ENCODE results near the gene CREB5.

The CREB5 gene

GRCh38 chr7:28587211-28587610 lies 174.9 kb downstream of the CREB5 start:
- Histone ChIP-seq H3K36me3 (ENCODE audit: control insufficient read depth, insufficient read depth, low read length) (no peaks in the 10 kb centered on the region), H3K27me3 (replicated peaks; ENCODE audit: control insufficient read depth, insufficient read depth, low read length) (no peaks in the 10 kb centered on the region), H3K4me3 (replicated peaks; ENCODE audit: low read depth, low read length) (no peak overlapping the region)
- no peak for TF ChIP-seq CTCF (IDR thresholded peaks at IDR 0.05; ENCODE audit: insufficient read depth, low read length, poor library complexity, severe bottlenecking)
- DNase-seq (ENCODE audit: extremely low read depth, insufficient read length): no peak

- DNase-seq (ENCODE audit: extremely low read depth, insufficient read length): no peak
- Histone ChIP-seq H3K4me3 (replicated peaks; ENCODE audit: low read depth, low read length) (no peak overlapping the region), H3K27me3 (replicated peaks; ENCODE audit: control insufficient read depth, insufficient read depth, low read length) (no peaks in the 10 kb centered on the region), H3K36me3 (ENCODE audit: control insufficient read depth, insufficient read depth, low read length) (no peaks in the 10 kb centered on the region)
- TF ChIP-seq CTCF (IDR thresholded peaks at IDR 0.05; ENCODE audit: insufficient read depth, low read length, poor library complexity, severe bottlenecking): no peak
Observed at GRCh38 chr7:28588602-28589001, 176.3 kb downstream of the CREB5 start.

- no peak for DNase-seq (ENCODE audit: extremely low read depth, insufficient read length)
- no peaks in the 10 kb centered on the region for H3K27me3 ChIP-seq (replicated peaks; ENCODE audit: control insufficient read depth, insufficient read depth, low read length)
- TF ChIP-seq CTCF (IDR thresholded peaks at IDR 0.05; ENCODE audit: insufficient read depth, low read length, poor library complexity, severe bottlenecking): no peak
- no peak overlapping the region for H3K4me3 ChIP-seq (replicated peaks; ENCODE audit: low read depth, low read length)
- H3K36me3 ChIP-seq (ENCODE audit: control insufficient read depth, insufficient read depth, low read length): no peaks in the 10 kb centered on the region
Observed at GRCh38 chr7:28591041-28591674, 178.8 kb downstream of the CREB5 start.

GRCh38 chr7:28591725-28592349 lies 179.5 kb downstream of the CREB5 start:
- H3K27me3 ChIP-seq (replicated peaks; ENCODE audit: control insufficient read depth, insufficient read depth, low read length): no peaks in the 10 kb centered on the region
- TF ChIP-seq CTCF (IDR thresholded peaks at IDR 0.05; ENCODE audit: insufficient read depth, low read length, poor library complexity, severe bottlenecking): no peak

GRCh38 chr7:28592861-28593260 lies 180.5 kb downstream of the CREB5 start:
- H3K27me3 ChIP-seq (replicated peaks; ENCODE audit: control insufficient read depth, insufficient read depth, low read length): no peaks in the 10 kb centered on the region
- DNase-seq (ENCODE audit: extremely low read depth, insufficient read length): no peak
- no peak for TF ChIP-seq CTCF (IDR thresholded peaks at IDR 0.05; ENCODE audit: insufficient read depth, low read length, poor library complexity, severe bottlenecking)
- no peak overlapping the region for H3K4me3 ChIP-seq (replicated peaks; ENCODE audit: low read depth, low read length)
- no peaks in the 10 kb centered on the region for H3K36me3 ChIP-seq (ENCODE audit: control insufficient read depth, insufficient read depth, low read length)

More at GRCh38 chr7:28591725-28592349, 179.5 kb downstream of the CREB5 start:
- DNase-seq (ENCODE audit: extremely low read depth, insufficient read length): no peak
- H3K4me3 ChIP-seq (replicated peaks; ENCODE audit: low read depth, low read length): no peak overlapping the region
- H3K36me3 ChIP-seq (ENCODE audit: control insufficient read depth, insufficient read depth, low read length): no peaks in the 10 kb centered on the region

Data from GM06990 (cell line).